ENCODE measurements around the gene PIGP. TPM values are rescaled to one million over a fixed set of nuclear protein-coding genes. Genes with fewer than 3 reads are reported as not detected.
"Not testable (repeated sequence)": the region's sequence is repeated elsewhere in the genome, so short reads cannot be mapped to it uniquely, and the experiment has no call there.

The PIGP gene
- total and polyA plus RNA-seq, 2 of the 8 experiments (the other 6 are each of a cell fraction or from before 2014, with no cell fraction given): 11.3 to 18.0 TPM

DNA sequence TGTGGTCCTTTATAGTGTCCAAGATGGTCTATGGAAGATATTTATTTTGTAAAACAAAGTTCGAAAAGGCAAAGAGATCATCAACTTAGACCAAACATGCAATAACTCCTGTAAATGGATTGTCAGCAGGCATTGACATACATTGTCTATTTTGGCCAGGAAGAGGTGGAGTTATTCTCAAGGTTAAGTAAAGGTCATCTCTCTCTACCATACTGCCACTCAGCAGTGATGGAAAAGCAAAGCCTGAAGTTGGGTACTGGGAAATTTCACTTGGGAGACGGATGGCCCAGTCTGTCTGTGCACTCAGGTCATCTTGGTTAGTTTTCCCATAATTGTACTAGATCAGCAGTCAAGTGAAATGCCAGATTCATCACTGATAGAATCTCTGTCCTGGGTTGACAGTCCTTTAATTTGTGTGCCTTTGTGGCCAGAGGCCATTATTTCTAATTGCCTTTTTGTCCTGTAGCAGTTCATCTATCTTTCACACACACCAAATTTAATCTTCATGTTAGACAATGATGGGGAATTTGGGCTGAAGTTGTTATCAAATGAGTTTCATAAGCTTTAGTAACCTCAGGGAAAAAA, 17.5 kb downstream of the PIGP start (continued):
- TF ChIP-seq NANOG (IDR thresholded peaks at IDR 0.05; ENCODE audit: insufficient read depth, low read depth, low read length, poor library complexity, severe bottlenecking): no peak
- TF ChIP-seq EP300 (IDR thresholded peaks at IDR 0.05; ENCODE audit: borderline replicate concordance in 1 of 2, low read depth in 2 of 2, low read length in 2 of 2): no peak
- no peak for TF ChIP-seq TEAD4 (IDR thresholded peaks at IDR 0.05; ENCODE audit: low read depth, low read length)
- no peak for TF ChIP-seq SIRT6 (IDR thresholded peaks at IDR 0.05; ENCODE audit: low read length)
- no peak for TF ChIP-seq KDM4A (IDR thresholded peaks at IDR 0.05; ENCODE audit: low read depth, low read length, severe bottlenecking)
- no peak for TF ChIP-seq RAD21 (IDR thresholded peaks at IDR 0.05 in 1 of 2, conservative IDR thresholded peaks at IDR 0.05 in 1 of 2; ENCODE audit: low read depth in 2 of 2, low read length in 2 of 2)
- TF ChIP-seq SP1 (IDR thresholded peaks at IDR 0.05; ENCODE audit: low read depth, low read length): no peak
- no peak for TF ChIP-seq POLR2A (IDR thresholded peaks at IDR 0.05; ENCODE audit: control extremely low read depth in 1 of 2, low read depth in 2 of 2, low read length in 2 of 2)
- no peak for TF ChIP-seq EZH2 (IDR thresholded peaks at IDR 0.05; ENCODE audit: low read depth, low read length, severe bottlenecking)

DNA sequence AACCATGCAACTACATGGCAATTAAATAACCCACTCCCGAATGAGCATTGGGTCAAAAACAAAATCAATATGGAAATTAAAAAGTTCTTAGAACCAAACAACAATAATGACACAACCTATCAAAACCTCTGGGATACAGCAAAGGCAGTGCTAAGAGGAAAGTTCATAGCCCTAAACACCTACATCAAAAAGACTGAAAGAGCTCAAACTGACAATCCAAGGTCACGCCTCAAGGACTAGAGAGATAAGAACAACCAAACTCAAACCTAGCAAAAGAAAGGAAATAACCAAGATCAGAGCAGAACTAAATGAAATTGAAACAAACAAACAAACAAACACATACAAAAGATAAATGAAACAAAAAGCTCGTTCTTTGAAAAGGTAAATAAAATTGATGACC, 23.1 kb downstream of the PIGP start:
- WGBS, 2 experiments (ENCODE audit: extremely low coverage in 1 of 2, insufficient coverage in 1 of 2, insufficient read length in 1 of 2, insufficient replicate concordance in 2 of 2, low coverage in 1 of 2, low lambda C conversion rate in 2 of 2, missing lambda C conversion rate in 1 of 2): 73% methylated on average over 3 of the region's 3 CpGs; no CpG with 5 or more reads in 1 of the 2 experiments
- H3K79me1 ChIP-seq (ENCODE audit: low read depth, low read length); H3K9ac ChIP-seq (replicated peaks in 1 of 4; ENCODE audit: extremely low read depth in 1 of 4, low read depth in 3 of 4, low read length in 3 of 4); H3K79me2 ChIP-seq (ENCODE audit: control insufficient read depth in 1 of 2, insufficient read depth in 2 of 2, low read length in 2 of 2); CTCF ChIA-PET (ENCODE audit: partially characterized antibody); H3K56ac ChIP-seq (replicated peaks; ENCODE audit: insufficient read length, low read depth, low read length); FAIRE-seq; H2BK15ac ChIP-seq (ENCODE audit: low read length); H4K91ac ChIP-seq (replicated peaks; ENCODE audit: insufficient read length, low read length); H3K23ac ChIP-seq (ENCODE audit: insufficient read length); H3K4ac ChIP-seq (replicated peaks; ENCODE audit: insufficient read length, low read depth, low read length); H3K36me3 ChIP-seq (ENCODE audit: control insufficient read depth in 2 of 4, insufficient read depth in 4 of 4, low read length in 3 of 4); DNase-seq (ENCODE audit: low read depth in 1 of 2, low spot score in 2 of 2); H2BK20ac ChIP-seq (ENCODE audit: low read length); H2AK5ac ChIP-seq (ENCODE audit: low read depth, low read length); H3K18ac ChIP-seq (ENCODE audit: extremely low read depth, low read length); H2BK120ac ChIP-seq (replicated peaks; ENCODE audit: low read depth, low read length); H3K27ac ChIP-seq (ENCODE audit: low read depth, low read length); H3K14ac ChIP-seq (ENCODE audit: insufficient read length); H3K9me3 ChIP-seq (ENCODE audit: insufficient read depth in 2 of 2, low read depth in 1 of 2, low read length in 1 of 2); H4K5ac ChIP-seq (ENCODE audit: insufficient read length, low read depth, low read length); H4K8ac ChIP-seq (ENCODE audit: extremely low read depth, insufficient read depth, low read length); H2BK5ac ChIP-seq (ENCODE audit: low read depth, low read length); H3K4me2 ChIP-seq (ENCODE audit: insufficient read depth in 1 of 2, low read depth in 2 of 2, low read length in 2 of 2); POLR2A ChIA-PET (ENCODE audit: partially characterized antibody); H3K23me2 ChIP-seq (ENCODE audit: low read depth, low read length); H2AFZ ChIP-seq (ENCODE audit: low read length); H2BK12ac ChIP-seq (ENCODE audit: low read depth, low read length); H4K20me1 ChIP-seq (replicated peaks in 1 of 2; ENCODE audit: control insufficient read depth in 1 of 2, insufficient read depth in 2 of 2, low read length in 2 of 2); H3K4me3 ChIP-seq (ENCODE audit: extremely low read depth in 1 of 4, insufficient read depth in 2 of 4, low read depth in 3 of 4, low read length in 4 of 4): not testable (repeated sequence)
- peaks cover 0 to 39% (median 21%) of the 10 kb centered on the region in 4 experiments; a peak in 6 of 7 replicates for H3K27me3 ChIP-seq (replicated peaks in 1 of 4; ENCODE audit: control insufficient read depth in 3 of 4, extremely low read depth in 1 of 4, insufficient read depth in 3 of 4, low read length in 3 of 4)
- peaks cover 0 to 10% (median 5%) of the 10 kb centered on the region in 4 experiments; a peak in 5 of 7 replicates for H3K4me1 ChIP-seq (replicated peaks in 1 of 4; ENCODE audit: control insufficient read depth in 3 of 4, insufficient read depth in 4 of 4, low read length in 3 of 4)

Measured in H1 (cell line).